HG03135 (cell line): Measurements from ENCODE around the gene KCNAB2.
A peak's percentile ranks its signal among the peaks of the same experiment; 100 is the strongest.
"Not testable (repeated sequence)": the region's sequence is repeated elsewhere in the genome, so short reads cannot be mapped to it uniquely, and the experiment has no call there.

Experiments
- ATAC-seq: cut with Tn5 transposase; IDR thresholded peaks from one replicate; pipeline ENCODE4 v1.9.1; 2021; ENCODE audit warnings: mild to moderate bottlenecking, moderate library complexity; ENCODE audit not compliant: unreplicated experiment

KCNAB2 gene

DNA sequence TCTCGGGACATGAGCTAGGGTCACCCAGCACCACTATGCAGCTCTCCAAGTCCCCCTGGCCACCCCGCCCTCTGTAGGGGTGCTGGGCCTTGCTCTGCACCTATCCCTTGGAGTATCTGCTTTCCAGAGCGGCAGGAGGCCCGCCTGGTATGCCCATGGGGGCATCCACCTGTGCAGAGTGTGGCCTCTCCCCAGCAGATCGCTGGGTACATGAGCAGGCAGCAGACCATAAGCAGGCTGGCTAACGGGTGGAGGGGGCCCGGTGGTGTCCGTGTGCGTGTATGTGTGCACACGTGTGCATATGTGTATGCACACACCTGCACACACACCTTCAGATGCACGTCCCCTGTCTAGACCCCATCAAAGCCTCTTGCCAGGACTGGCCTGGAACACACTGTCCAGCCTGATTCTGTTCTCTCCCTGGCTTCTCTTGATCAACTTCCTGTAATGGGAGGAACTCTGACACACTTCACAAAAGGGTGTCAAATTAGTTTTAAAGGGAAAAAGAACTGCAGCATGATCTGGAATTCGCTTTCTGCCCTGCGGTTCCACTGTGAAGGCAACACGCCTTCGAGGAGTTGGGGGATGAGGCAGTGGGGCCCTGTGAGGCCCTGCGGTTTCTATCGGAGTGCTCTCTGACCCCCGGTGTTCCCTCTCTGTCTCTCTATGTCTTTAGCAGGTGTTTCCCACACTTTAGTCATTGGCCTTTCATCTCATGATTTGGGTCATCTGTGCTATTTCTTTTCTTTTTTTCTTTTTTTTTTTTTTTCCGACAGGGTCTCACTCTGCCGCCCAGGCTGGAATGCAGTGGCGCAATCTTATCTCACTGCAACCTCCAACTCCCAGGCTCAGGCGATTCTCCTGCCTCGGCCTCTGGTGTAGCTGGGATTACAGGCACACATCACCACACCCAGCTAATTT, 36.3 kb upstream of the KCNAB2 start:
- ATAC-seq, result no peak

DNA sequence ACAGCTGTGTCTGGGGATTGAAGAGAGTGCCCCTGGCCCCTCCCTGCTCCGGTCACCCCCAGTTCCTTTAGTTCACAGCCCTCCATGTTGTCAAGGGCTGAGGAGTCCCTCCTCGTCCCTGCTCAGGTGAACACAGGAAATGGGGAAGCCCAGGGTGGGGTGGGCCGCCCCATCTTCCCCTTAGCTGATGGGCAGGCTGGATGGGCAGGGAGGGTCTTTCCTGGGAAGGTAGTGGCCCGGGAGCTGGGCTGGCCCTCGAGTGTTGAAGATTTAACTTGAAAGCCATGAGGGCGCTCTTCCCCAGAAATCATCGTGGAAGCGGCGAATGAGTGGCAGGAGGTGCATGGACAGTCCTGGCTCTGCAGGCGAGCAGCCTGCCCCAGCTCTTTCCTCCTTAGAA, 35.1 kb upstream of the KCNAB2 start:
- no peak for ATAC-seq

DNA sequence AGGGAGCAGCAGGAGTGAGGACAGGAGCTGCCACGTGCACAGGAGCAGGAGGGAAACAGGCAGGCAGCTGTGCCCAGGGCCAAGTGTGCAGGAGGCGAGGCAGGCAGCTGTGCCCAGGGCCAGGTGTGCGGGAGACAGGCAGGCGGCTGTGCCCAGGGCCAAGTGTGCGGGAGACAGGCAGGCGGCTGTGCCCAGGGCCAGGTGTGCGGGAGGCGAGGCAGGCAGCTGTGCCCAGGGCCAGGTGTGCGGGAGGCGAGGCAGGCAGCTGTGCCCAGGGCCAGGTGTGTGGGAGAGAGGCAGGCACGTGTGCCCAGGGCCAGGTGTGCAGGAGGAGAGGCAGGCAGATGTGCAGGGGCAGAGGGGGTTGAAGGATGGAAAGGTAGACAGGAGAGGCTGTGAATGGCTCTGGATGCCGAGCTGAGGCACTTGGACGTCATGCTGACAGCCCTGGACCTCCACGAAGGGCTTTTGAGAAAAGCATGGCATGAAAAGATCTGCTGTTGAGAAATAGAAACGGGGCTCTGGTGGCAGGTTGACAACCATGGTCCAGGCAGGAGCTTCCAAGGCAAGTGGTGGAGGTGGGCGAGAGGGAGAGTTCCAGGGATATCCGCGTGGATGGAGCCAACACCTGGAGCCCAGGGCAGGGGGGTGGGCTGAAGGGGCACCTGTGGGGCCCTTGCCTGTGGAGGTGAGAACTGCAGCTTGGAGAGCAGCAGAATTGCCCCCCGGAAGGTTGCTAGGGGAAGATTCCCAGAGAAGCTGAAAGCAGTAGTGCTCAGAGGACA, 34.3 kb upstream of the KCNAB2 start:
- ATAC-seq, result no peak

DNA sequence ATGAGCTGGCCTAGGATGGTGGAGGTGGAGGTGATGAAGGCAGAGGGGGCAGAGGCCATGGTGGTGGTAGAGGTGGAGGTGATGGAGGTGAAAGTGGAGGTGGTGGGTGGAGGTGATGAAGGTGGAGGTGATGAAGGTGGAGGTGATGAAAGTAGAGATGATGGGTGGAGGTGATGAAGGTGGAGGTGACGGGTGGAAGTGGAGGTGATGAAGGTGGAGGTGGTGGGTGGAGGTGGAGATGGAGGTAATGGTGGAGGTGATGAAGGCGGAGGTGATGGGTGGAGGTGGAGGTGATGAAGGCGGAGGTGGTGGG, 33.8 kb upstream of the KCNAB2 start:
- ATAC-seq, result no peak

DNA sequence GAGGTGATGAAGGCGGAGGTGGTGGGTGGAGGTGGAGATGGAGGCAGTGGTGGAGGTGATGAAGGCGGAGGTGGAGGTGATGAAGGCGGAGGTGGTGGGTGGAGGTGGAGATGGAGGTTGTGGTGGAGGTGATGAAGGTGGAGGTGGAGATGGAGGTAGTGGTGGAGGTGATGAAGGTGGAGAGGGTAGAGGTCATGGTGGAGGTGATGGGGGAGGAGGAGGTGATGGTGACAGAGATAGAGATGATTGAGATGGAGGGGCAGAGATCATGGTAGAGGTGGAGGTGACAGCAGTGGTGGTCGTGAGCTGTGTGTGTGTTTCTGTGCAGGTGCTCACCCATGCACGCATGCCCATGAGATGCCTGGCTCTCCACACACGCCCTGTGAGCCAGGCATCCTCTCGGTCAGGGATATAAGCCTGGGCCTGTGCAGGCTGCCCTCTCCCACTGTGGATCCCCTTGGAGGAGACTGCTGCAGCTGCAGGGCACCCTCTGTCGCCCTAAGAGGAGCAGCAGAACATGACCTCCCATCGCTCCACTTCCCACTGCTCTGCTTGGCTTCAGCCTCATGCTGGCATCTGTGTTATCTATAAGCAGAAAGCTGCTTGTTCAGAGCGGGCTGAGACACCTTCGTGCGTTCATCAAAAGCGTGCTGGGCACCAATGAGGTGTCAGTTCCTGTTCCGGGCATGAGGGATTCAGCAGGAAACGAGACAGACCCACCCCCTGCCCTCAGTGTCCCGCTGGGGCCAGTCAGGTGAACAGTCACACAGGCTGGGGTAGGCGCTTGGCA, 33.0 kb upstream of the KCNAB2 start:
- no peak for ATAC-seq

DNA sequence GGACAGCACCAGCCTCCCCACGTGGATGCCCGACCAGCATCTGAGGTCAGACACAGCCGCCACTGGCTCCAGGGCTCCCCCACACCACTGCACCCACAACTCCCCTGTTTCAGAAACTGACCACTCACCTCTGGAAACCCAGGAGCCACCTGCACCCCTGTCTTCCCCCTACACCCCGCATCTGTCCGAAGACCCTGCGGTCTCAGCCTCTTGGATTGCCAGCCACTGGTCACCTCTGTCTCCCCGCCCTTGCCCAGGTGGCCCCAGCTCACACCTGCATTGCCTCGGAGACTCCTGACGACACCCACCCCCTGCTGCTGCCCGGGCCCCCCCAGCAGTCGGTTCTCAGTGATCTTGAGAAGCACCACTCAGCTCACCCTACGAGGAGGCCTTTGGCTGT, 32.2 kb upstream of the KCNAB2 start:
- ATAC-seq, result no peak

DNA sequence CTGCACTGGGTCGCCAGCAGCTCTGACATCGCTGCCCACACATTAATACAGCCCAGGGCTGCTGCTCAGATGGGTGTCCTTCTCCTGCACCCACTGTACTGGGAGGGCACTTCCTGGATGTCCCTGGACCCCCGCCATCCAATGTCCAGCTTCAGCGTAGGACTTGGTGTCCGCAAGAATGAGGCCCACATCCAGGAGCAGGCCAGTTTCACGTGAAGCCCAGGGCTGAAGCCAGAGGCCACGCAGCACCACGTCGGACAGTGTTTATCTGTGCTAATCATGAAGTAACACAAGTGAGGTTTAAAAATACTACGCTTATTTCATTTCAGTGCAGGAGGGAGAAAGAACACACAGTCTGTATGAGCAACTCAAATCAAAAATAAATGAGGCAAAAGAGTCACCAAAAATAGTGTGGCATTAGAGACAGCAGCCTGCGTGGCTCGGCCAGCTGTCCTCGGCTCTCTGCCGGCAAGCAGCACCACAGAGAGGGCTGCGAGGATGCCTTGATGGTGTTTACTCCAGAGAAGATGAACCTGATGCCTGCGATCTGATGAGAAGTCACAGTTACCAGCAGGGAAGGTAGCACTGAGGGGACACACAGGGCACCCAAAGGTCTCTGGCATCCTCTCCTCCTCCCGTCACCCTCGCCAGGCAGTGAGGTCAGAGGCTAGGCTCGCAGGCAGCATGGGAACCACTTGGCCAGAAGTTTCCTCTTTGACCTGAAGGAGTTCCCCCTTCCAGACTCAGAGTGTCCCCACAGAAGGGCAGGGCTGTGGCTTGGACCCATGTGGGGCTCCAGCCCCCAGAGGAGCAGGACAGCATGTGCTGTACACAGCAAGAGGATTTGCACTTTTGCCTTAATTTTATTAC, 31.3 kb upstream of the KCNAB2 start:
- ATAC-seq, result no peak

DNA sequence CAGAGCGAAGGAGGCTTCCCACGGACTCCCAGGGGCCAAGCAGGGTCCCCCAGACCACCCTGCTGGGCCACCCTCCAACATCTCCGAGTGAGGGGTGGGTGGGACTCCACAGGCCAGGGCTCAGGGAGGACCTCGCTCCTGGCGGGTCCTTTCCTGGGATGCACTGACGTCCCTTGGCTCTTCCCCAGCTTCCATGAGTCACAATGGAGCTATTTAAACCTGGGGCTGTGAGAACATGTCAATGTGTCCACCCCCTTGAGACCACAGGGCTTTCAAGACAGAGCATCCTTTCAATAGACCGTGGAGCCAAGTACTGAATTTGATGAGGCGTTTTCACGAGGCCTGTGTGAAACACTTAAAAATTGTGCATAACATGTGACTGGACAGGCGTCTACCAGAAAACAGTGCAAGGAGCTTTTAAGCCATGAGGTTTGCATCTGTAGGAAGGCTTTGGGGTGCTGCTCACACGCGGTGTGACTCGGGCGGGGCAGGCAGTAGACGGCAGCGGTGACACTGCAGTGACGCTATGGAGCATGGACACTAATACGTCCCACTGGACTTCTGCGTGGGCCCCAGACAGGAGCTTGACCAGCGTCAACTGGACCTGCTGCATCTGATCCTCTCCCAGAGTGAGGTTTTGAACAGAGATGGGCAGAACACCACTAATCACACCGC, 29.4 kb upstream of the KCNAB2 start:
- ATAC-seq, result no peak

DNA sequence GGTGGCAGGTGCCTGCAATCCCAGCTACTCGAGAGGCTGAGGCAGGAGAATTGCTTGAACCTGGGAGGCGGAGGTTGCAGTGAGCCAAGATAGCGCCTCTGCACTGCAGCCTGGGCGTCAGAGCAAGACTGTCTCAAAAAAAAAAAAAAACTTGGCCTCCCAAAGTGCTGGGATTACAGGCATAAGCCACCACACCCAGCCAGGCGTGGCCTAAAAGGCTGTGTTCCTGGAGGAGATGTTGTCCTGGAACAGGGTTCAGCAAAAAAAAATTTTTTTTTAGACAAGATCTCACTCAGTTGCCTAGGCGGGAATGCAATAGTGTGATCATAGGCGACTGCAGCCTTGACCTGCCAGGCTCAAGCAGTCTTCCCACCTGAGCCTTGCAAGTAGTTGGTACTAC, 28.0 kb upstream of the KCNAB2 start:
- not testable (repeated sequence) for ATAC-seq

DNA sequence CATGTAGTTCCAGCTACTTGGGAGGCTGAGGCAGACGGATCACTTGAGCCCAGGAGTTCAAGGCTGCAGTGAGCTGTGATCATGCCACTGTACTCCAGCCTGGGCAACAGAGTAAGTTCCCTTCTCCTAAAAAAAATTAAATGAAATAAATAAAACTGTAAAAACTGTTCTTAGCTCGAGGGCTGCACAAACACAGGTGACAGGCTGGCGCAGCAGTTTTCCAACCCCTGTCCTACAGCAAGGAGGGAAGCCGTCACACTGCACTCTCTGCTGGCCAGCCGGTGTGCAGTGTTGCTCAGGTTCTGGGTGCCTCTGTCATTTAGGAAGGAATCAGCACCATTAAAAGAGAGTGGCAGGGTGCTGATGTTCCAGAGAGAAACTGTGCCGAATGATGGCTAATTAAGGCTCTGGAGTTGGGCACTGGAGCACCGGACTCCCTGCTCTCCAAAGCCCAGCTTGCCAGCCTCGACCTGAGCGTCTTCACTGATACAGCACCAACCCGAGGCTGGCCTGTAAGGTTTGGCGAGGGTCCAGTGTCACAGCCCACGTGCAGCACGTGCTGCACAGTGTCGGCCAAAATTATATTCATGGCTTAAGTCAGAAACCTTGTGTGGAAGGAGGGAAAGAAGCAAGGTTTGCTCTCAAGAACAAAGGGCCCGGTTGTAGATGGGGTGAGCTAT, 26.4 kb upstream of the KCNAB2 start:
- ATAC-seq, result no peak

DNA sequence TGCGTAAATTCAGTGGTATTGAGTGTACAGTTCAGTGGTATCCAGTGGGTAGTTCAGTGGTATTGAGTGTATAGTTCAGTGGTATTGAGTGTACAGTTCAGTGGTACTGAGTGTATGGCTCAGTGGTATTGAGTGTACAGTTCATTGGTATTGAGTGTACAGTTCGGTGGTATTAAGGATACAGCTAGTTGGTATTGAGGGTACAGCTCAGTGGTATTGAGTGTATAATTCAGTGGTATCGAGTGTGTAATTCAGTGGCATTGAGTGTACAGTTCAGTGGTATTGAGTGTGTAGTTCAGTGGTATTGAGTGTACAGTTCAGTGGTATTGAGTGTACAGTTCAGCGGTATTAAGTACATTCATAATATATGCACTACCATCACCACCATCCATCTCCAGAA, 23.5 kb upstream of the KCNAB2 start:
- ATAC-seq, result no peak

DNA sequence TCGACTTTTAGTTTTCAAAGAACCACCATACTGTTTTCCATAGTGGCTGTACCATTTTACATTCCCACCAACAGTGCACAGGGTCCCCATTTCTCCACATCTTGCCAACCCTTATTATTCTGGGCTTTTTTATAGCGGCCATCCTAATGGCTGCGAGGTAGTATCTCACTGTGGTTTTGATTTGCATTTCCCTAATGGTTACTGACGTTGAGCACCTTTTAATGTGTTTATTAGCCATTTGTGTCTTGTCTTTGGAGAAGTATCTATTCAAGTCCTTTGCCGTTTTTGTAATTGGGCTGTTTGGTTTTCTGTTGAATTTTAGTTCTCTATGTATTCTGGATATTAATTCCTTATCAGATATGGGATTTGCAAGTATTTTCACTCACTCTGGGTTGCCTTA, 22.3 kb upstream of the KCNAB2 start:
- ATAC-seq, result no peak

DNA sequence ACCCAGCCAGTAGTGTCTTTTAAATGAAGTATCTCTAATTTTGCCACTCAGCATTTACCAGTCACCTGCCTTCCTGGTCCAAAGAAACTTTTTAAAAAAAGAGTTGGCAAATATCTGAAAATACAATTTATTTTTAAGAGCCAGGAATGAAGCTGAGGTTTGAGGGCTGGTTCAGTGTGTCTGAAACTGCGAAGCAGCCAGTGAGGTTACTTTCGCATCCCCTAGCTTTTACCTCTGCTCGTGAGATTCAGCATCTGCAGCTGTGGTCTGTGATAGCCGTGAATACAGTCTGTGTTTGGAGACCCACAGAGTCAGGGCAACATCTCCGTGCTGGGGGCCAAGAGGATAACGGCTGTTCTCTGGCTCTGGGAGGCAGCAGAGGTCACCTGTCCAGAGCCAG, 21.3 kb upstream of the KCNAB2 start:
- no peak for ATAC-seq

DNA sequence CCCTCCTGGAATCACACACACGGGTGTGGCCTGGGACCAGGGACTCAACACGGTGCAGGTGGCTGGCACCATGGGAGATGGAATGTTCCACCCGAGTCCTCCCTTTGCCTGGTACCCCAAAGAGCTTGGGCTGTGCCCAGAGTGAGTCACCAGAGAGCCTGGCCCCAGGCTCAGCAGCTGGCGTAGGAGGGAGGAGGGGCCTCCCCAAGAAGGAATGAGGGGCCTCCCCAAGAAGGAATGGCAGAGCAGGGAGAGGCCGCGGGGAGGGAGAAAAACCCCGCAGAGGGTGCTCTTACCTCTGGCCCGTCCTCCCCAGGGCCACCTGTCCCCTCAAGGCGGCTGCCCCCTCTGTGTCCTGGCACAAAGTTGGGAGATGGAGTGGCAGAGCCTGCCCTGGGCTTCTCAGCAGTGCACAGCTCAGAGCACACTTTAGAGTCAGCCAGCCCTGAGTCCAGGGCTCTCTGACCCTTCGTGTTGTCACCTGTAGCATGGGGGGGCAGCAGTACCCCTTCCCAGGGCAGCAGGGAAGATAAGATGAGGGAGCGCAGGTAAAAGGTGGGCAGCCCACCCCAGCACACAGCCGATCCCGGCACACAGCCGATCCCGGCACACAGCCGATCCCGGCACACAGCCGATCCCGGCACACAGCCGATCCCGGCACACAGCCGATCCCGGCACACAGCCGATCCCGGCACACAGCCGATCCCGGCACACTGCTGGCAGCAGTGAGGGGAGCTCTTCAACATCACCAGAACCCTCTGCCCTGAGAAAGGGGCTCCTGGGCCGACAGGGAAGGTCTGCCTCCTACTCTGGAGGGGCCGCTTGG, 20.2 kb upstream of the KCNAB2 start:
- ATAC-seq, result no peak

DNA sequence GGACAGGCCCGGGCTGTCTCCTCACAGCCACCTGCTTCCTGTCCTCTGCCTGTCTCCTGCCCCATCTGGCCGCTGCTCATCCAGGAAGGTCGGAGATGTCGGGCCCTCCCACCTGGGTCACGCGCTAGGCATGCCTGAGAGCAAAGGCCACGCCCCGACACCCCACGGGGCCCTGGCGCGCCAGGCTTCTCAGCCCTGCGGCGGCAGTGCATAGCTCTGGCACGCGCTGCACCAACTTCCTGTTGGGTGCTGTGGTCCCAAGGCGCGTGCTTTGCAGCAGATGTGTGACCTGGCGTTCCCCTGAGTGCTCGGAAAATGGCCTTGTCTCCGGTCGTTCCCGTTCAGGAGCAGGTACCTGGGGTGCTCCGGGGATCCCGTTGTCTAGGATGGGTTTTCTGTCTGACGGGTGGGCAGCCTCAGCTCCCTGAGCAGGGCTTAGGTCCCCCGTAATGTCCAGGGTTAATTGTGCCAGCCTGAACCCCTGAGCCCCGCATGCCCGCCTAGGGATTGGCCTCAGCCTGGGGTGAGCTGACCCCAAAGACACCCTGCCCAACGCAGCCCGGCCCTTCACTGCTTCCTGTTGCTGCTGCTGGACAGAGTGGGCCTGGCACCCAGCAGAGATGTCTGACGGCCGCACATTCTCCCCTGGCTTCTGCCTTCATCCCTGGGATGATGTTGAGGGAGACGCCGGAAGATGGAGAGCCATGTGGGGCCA, 19.4 kb upstream of the KCNAB2 start:
- peak; percentile 81 for ATAC-seq

DNA sequence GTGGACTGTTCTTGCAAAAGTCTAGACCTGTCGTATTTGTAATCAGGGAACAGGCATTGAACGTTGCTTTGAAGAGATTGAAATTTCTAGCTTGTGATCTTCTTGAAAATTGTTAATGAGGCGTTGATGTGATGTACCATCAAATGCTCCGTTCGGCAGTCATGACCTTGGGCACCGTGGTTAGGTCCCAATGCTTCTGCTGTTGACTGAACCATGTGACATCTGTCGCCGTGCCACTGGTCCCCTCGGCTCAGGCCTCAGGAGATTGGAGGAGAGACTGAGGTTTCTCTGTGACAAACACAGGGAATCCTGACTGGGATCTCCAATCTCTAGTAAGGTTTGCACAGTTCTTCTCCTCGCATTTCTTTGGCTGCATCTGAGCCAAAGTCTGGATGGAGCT, 18.1 kb upstream of the KCNAB2 start:
- ATAC-seq, result no peak

DNA sequence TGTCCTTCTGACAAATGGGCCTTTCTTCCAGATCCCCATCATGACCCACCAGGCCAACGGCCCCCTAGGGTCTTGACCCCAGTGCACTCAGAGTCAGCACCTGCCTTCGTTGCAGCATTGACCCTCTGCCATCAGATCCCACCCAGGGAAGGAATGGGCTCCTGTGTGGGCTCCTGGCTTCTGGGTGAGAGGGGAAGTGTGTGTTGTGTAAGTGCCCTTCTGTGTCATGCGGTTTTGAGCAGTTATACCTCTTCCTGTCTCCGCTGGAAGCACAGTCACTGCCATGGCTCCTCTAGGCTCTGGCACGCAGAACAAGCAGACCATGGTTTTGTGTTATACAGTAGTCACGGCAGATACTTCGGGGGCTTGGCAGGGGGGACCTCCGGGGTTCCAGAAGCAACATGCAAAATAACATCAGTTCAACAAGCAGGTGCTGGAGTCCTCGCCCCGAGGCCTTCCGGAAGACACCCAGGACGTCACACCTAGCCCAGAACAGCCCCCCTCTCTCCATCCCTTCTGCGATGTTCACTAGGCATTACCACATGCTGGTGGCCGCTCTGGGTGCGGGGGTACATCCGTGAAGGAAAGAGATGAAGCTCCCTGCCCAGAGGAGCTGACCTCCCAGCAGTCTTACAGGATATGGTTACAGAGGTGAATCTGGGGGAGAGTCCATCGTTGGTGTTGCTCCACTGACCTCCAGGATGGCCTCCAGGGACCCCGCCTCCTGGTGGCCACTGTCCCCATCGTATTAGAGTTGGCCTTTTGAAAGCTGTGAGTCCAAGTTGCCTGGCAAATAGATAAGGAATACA, 17.4 kb upstream of the KCNAB2 start:
- no peak for ATAC-seq
